GM19193 (cell line): ENCODE results near the gene LGMN.

Source experiments
- POLR2A ChIP-seq: IDR thresholded peaks from 4 replicates; pipeline ENCODE4 v1.6.1; 2011; ENCODE audit not compliant: insufficient read depth, insufficient read length; ENCODE audit errors: extremely low read depth

LGMN gene

DNA sequence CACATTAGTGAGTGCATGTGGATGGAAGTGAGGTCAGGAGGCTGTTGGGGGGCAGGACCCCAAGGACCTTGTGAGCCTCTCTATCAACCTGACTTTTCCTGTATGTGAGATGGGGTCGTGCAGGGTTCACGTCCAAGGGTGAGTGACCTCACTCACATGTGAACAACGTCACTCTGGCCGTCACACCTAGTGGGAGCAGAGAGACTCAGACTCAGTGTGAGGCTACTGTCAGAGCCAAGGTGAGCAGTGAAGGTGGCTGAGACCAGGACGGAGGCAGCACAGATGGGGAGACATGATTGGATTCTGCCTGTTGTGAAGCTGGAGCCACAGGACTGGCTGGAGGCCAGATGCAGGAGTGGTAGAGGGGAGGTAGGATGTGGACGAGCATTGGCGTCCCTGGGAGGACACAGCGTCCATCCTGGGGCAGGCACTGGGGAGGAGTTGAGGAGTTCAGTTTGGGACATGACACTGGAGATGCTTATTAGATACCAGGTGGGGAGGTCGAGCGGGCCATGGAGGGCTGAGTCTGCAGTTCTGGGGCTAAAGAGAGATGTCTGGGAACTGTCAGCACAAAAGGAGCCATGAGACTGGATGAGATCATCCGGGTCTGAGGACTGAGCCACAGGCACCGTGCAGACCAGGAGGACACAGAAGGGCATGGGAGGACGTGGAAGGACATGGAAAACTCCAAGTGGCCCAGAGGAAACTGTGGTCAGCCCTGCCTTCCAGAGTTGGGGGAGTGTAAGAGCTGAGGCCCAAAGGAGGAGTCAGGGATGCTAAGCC, 92.8 kb downstream of the LGMN start:
- TF ChIP-seq POLR2A = no peak

DNA sequence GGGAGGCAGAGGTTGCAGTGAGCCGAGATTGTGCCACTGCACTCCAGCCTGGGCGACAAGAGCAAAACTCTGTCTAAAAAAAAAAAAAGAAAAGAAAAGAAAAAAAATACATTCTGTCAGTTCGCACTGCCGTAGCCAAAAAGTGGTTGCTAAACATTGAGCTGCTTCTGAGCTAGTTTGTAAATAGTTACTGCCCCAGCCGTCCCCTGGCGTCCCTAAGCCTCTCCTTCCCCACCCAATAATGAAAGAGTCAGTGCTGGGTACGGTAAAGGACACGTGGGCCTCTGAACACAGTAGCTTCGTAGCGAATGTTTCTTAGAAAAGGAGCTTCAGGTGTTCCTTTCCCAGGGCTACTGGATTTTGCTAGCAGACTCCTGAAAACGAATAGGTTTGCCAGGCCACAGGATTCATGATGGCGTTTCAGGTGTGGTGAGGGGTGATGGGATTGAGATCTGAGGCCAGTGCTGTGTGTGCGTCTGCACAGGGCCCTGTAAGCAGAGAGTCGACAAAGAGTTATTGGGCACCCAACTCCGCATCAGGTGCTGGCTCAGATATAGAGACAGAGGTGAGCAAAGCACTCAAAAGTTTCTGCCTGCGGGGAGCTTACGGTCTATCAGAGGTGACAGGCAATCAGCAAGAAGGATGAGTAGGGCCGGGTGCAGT, 94.1 kb downstream of the LGMN start:
- no peak for TF ChIP-seq POLR2A
